ENCODE measurements around the gene TTC33. TPM values are rescaled to one million over a fixed set of nuclear protein-coding genes. Genes with fewer than 3 reads are reported as not detected.

TTC33 gene
- polyA plus RNA-seq, 1 donor from 2014 or later, result 73.5 TPM

DNA sequence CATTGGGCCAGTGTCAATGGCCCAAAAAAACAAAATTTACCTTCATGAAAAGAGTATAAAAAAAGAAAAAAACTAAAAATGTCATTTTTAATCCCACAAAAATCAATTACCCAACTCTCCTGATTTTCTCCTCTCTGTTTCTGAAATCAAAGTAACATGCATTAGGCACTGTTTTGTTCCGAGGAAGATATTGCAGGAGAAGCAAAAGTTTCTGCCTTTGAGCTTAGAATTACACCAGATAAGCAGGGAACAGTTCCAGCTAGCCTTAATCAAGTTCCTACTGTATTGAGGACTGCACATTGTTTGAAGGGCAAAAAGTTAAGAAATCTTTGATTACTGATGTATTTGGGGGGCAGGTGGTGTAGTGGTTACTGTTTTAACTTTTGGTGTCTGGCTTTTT is 43.5 kb upstream of the TTC33 start:
- Histone ChIP-seq H2AFZ (ENCODE audit: low read depth, low read length) (no peak overlapping the region), H3K27ac (ENCODE audit: low read length) (no peak overlapping the region), H3K9me2 (ENCODE audit: insufficient read depth, low read length) (no peaks in the 10 kb centered on the region), H4K20me1 (ENCODE audit: insufficient read depth) (no peaks in the 10 kb centered on the region), H3F3A (ENCODE audit: insufficient read depth, low read length, poor library complexity, severe bottlenecking) (peaks cover 3% of the 10 kb centered on the region), H3K4me3 (ENCODE audit: low read length) (peak overlapping the region; percentile 94), H3K4me2 (ENCODE audit: low read length) (peak overlapping the region; percentile 93), H3K79me2 (replicated peaks; ENCODE audit: insufficient read depth, low read length) (peaks cover 26% of the 10 kb centered on the region), H3K9me3 (ENCODE audit: low read length) (no peaks in the 10 kb centered on the region), H3K27me3 (ENCODE audit: insufficient read depth, low read depth, low read length) (no peaks in the 10 kb centered on the region), H3K36me3 (ENCODE audit: insufficient read depth, low read length) (no peaks in the 10 kb centered on the region), H3K9ac (ENCODE audit: low read length) (no peak overlapping the region)
- no peak for TF ChIP-seq MXI1 (conservative IDR thresholded peaks at IDR 0.05; ENCODE audit: poor library complexity, severe bottlenecking)
- TF ChIP-seq TAF1 (IDR thresholded peaks at IDR 0.05; ENCODE audit: low read depth), result no peak
- TF ChIP-seq EP300 (conservative IDR thresholded peaks at IDR 0.05; ENCODE audit: poor library complexity, severe bottlenecking), result no peak
- TF ChIP-seq REST (IDR thresholded peaks at IDR 0.05; ENCODE audit: borderline replicate concordance), result no peak
- no peak for TF ChIP-seq POLR2AphosphoS5 (IDR thresholded peaks at IDR 0.05)
- no peak for TF ChIP-seq RAD21 (conservative IDR thresholded peaks at IDR 0.05)
- no peak for TF ChIP-seq EZH2 (IDR thresholded peaks at IDR 0.05; ENCODE audit: borderline replicate concordance, insufficient read depth, low read length, poor library complexity, severe bottlenecking)
- TF ChIP-seq CTCF (IDR thresholded peaks at IDR 0.05; ENCODE audit: poor library complexity, severe bottlenecking), result no peak
- no peak for TF ChIP-seq SMC3 (conservative IDR thresholded peaks at IDR 0.05; ENCODE audit: poor library complexity)

- no peaks in the 10 kb centered on the region for H3K36me3 ChIP-seq (ENCODE audit: insufficient read depth, low read length)
- H3K9me3 ChIP-seq (ENCODE audit: low read length), result no peaks in the 10 kb centered on the region
- peaks cover 30% of the 10 kb centered on the region for H3K79me2 ChIP-seq (replicated peaks; ENCODE audit: insufficient read depth, low read length)
- H4K20me1 ChIP-seq (ENCODE audit: insufficient read depth), result no peaks in the 10 kb centered on the region
- peak overlapping the region; percentile 93 for H3K4me2 ChIP-seq (ENCODE audit: low read length)
- no peaks in the 10 kb centered on the region for H3K9me2 ChIP-seq (ENCODE audit: insufficient read depth, low read length)
- H3K4me3 ChIP-seq (ENCODE audit: low read length), result peak overlapping the region; percentile 94
- peaks cover 3% of the 10 kb centered on the region for H3F3A ChIP-seq (ENCODE audit: insufficient read depth, low read length, poor library complexity, severe bottlenecking)
- H3K9ac ChIP-seq (ENCODE audit: low read length), result peak overlapping the region; percentile 78
- TF ChIP-seq SMC3 (conservative IDR thresholded peaks at IDR 0.05; ENCODE audit: poor library complexity) (no peak), RAD21 (conservative IDR thresholded peaks at IDR 0.05) (no peak), EZH2 (IDR thresholded peaks at IDR 0.05; ENCODE audit: borderline replicate concordance, insufficient read depth, low read length, poor library complexity, severe bottlenecking) (no peak), EP300 (conservative IDR thresholded peaks at IDR 0.05; ENCODE audit: poor library complexity, severe bottlenecking) (no peak), REST (IDR thresholded peaks at IDR 0.05; ENCODE audit: borderline replicate concordance) (no peak), POLR2AphosphoS5 (IDR thresholded peaks at IDR 0.05) (no peak), TAF1 (IDR thresholded peaks at IDR 0.05; ENCODE audit: low read depth) (no peak), MXI1 (conservative IDR thresholded peaks at IDR 0.05; ENCODE audit: poor library complexity, severe bottlenecking) (no peak), CTCF (IDR thresholded peaks at IDR 0.05; ENCODE audit: poor library complexity, severe bottlenecking) (no peak)
- peak overlapping the region; percentile 76 for H3K27ac ChIP-seq (ENCODE audit: low read length)
- H2AFZ ChIP-seq (ENCODE audit: low read depth, low read length), result peak overlapping the region; percentile 80
- no peaks in the 10 kb centered on the region for H3K27me3 ChIP-seq (ENCODE audit: insufficient read depth, low read depth, low read length)
Measured at GRCh38 chr5:40798801-40799210, 43.0 kb upstream of the TTC33 start.

Measured in neural cell (in vitro differentiated cells).